Measurements from ENCODE around the gene MAS1.
"Not testable (repeated sequence)": the region's sequence is repeated elsewhere in the genome, so short reads cannot be mapped to it uniquely, and the experiment has no call there.

MAS1 gene

GRCh38 chr6:159919011-159919511, 28.3 kb downstream of the MAS1 start:
- no peak for DNase-seq (ENCODE audit: low spot score)

GRCh38 chr6:159919800-159920199, 29.0 kb downstream of the MAS1 start:
- DNase-seq (ENCODE audit: low spot score) = no peak

- DNase-seq (ENCODE audit: low spot score) = not testable (repeated sequence)
Measured at GRCh38 chr6:159924150-159924549, 33.4 kb downstream of the MAS1 start.

GRCh38 chr6:159926542-159927203, 35.9 kb downstream of the MAS1 start:
- no peak for DNase-seq (ENCODE audit: low spot score)

- DNase-seq (ENCODE audit: low spot score) = peak; percentile 44
Measured at GRCh38 chr6:159929819-159930218, 39.0 kb downstream of the MAS1 start.

- DNase-seq (ENCODE audit: low spot score) = no peak
Measured at GRCh38 chr6:159931112-159931511, 40.3 kb downstream of the MAS1 start.

- no peak for DNase-seq (ENCODE audit: low spot score)
Measured at GRCh38 chr6:159931846-159932245, 41.1 kb downstream of the MAS1 start.

- no peak for DNase-seq (ENCODE audit: low spot score)
Measured at GRCh38 chr6:159933077-159933476, 42.3 kb downstream of the MAS1 start.

- no peak for DNase-seq (ENCODE audit: low spot score)
Measured at GRCh38 chr6:159934181-159934580, 43.4 kb downstream of the MAS1 start.

GRCh38 chr6:159935065-159935464, 44.3 kb downstream of the MAS1 start:
- no peak for DNase-seq (ENCODE audit: low spot score)

GRCh38 chr6:159935633-159936032, 44.8 kb downstream of the MAS1 start:
- no peak for DNase-seq (ENCODE audit: low spot score)

- no peak for DNase-seq (ENCODE audit: low spot score)
Measured at GRCh38 chr6:159939591-159940016, 48.8 kb downstream of the MAS1 start.
